Measurements from ENCODE around the gene TAF8.

DNA sequence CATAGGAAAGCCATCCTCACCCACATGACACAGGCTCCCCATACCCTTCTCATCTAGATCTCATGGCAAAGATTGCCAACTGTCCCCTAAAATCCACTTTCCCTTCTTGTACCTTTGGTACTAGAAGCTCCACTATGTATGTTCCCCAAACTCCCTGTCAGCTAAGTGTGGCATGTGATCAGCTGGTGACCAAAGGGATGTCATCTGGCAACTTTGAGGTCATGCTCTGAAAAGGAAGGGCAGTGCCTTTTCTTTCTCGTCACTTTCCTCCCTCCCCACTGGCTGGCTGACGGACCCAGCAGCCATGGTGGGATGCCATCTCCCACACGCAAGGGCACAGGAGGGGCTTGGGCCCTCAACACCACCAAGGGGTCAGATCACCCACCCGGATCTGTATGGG is 23.8 kb upstream of the TAF8 start:
- TF ChIP-seq, protein P1, sequence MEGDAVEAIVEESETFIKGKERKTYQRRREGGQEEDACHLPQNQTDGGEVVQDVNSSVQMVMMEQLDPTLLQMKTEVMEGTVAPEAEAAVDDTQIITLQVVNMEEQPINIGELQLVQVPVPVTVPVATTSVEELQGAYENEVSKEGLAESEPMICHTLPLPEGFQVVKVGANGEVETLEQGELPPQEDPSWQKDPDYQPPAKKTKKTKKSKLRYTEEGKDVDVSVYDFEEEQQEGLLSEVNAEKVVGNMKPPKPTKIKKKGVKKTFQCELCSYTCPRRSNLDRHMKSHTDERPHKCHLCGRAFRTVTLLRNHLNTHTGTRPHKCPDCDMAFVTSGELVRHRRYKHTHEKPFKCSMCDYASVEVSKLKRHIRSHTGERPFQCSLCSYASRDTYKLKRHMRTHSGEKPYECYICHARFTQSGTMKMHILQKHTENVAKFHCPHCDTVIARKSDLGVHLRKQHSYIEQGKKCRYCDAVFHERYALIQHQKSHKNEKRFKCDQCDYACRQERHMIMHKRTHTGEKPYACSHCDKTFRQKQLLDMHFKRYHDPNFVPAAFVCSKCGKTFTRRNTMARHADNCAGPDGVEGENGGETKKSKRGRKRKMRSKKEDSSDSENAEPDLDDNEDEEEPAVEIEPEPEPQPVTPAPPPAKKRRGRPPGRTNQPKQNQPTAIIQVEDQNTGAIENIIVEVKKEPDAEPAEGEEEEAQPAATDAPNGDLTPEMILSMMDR (IDR thresholded peaks at IDR 0.05): no peak
- no peak for TF ChIP-seq POLR2A (IDR thresholded peaks at IDR 0.05)

Data from esophagus squamous epithelium (tissue), 4 donors.